Ramos (cell line): Measurements from ENCODE around the gene CACNA1I.

ENCODE experiments used
- in situ Hi-C: fragments of 300-500 bp; cut with MboI; formaldehyde crosslinking; loops from one replicate; pipeline ENCODE4 v1.14.3; 2022; ENCODE audit warnings: low sequenced_read_pairs; ENCODE audit not compliant: unreplicated experiment

The CACNA1I gene

GRCh38 chr22:39534591-39535356, 35.8 kb upstream of the CACNA1I start:
- in situ Hi-C loops, result loop anchor here (10.0 kb wide), 1 partner anchor 810 kb away; the partner anchor contains the start of gene ADSL

GRCh38 chr22:39535357-39535725, 35.2 kb upstream of the CACNA1I start:
- in situ Hi-C loops, result loop anchor here (10.0 kb wide), 1 partner anchor 809 kb away; the partner anchor contains the start of gene ADSL

GRCh38 chr22:39535831-39536449, 34.6 kb upstream of the CACNA1I start:
- in situ Hi-C loops, result loop anchor here (10.0 kb wide), 1 partner anchor 809 kb away; the partner anchor contains the start of gene ADSL

- in situ Hi-C loops, result loop anchor here (10.0 kb wide), 1 partner anchor 808 kb away; the partner anchor contains the start of gene ADSL
These were observed 33.8 kb upstream of the CACNA1I start for GRCh38 chr22:39536711-39537110.

- in situ Hi-C loops, result loop anchor here (10.0 kb wide), 1 partner anchor 807 kb away; the partner anchor contains the start of gene ADSL
These were observed 32.6 kb upstream of the CACNA1I start for GRCh38 chr22:39537975-39538374.

- in situ Hi-C loops, result loop anchor here (5.0 to 10.0 kb wide), 2 partner anchors 262 to 489 kb away; no protein-coding TSS in a partner anchor
These were observed 27.5 kb upstream of the CACNA1I start for GRCh38 chr22:39543095-39543494.

GRCh38 chr22:39545386-39546365, 24.9 kb upstream of the CACNA1I start:
- in situ Hi-C loops, result loop anchor here (10.0 kb wide), 1 partner anchor 259 kb away; no protein-coding TSS in a partner anchor

GRCh38 chr22:39546889-39547586, 23.5 kb upstream of the CACNA1I start:
- in situ Hi-C loops, result loop anchor here (10.0 kb wide), 1 partner anchor 258 kb away; no protein-coding TSS in a partner anchor

GRCh38 chr22:39547587-39547947, 23.0 kb upstream of the CACNA1I start:
- in situ Hi-C loops, result loop anchor here (10.0 kb wide), 1 partner anchor 257 kb away; no protein-coding TSS in a partner anchor

- in situ Hi-C loops, result no loop called here
These were observed 17.1 kb upstream of the CACNA1I start for GRCh38 chr22:39553429-39553828.

- in situ Hi-C loops, result no loop called here
These were observed 16.4 kb upstream of the CACNA1I start for GRCh38 chr22:39554151-39554550.

- in situ Hi-C loops, result no loop called here
These were observed 13.3 kb upstream of the CACNA1I start for GRCh38 chr22:39556970-39557841.

- in situ Hi-C loops, result no loop called here
These were observed 12.3 kb upstream of the CACNA1I start for GRCh38 chr22:39558254-39558727.

GRCh38 chr22:39558950-39559349, 11.6 kb upstream of the CACNA1I start:
- in situ Hi-C loops, result no loop called here

GRCh38 chr22:39559456-39560105, 11.0 kb upstream of the CACNA1I start:
- in situ Hi-C loops, result no loop called here

- in situ Hi-C loops, result no loop called here
These were observed 10.4 kb upstream of the CACNA1I start for GRCh38 chr22:39560127-39560526.

- in situ Hi-C loops, result no loop called here
These were observed 7.6 kb upstream of the CACNA1I start for GRCh38 chr22:39562839-39563489.
